ENCODE data around the gene EML3. TPM values are rescaled to one million over a fixed set of nuclear protein-coding genes. Genes with fewer than 3 reads are reported as not detected.
A peak's percentile ranks its signal among the peaks of the same experiment; 100 is the strongest.

EML3 gene
- total and polyA plus RNA-seq, 2 of the 13 experiments (the other 11 are each of a cell fraction or from before 2014, with no cell fraction given): 10.6 to 12.3 TPM

DNA sequence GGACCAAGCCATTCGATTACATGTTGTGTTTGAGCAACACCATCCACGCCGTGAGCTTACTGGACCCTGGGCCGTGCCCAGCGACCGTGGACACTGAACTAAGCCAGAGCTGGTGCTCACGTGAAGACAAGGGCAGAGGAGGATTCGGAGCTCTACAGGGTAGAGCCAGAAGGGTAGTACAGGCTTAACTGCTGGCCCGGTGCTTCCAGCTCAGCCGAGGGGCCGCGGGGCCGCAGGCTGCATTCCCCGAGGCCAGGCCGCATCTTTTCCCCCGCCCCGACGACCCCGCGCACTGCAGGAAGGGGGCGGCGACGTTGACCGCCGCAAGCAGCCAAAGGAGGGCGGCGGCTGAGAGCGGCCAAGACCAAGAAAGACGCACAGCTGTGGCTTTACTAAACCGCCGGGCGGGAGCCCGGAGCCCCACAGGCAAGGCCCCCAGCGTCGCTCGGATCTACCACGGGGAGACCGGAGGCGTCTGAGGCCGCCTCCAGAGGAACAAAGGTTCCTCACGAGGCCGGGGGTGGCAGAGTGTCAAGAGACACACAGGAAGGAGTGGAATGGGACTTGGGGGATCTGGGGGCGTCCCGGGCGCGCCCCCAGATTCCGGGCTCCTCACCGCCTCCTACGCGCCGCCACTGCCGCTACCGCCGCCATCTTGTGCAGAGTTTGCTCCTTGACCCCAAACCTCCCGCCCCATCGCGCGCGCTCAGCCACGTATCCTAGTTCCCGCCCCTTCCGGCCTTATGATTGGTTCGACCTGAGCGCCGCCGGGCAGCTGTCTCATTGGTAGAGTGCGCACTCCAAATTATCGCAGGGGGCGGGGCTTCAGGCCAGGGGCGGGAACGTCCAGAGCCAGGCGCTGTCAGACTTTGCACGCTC, 33.6 kb upstream of the EML3 start, which contains the start of gene GANAB (continued):
- TF ChIP-seq NR0B2 (CRISPR knock-in tag; IDR thresholded peaks at IDR 0.05) (no peak), CREB1 (IDR thresholded peaks at IDR 0.05) (peak; percentile 76), CREB1 (CRISPR knock-in tag; IDR thresholded peaks at IDR 0.05) (peak; percentile 93), POLR2AphosphoS5 (IDR thresholded peaks at IDR 0.05; ENCODE audit: low read depth, low read length) (peak; percentile 93), ZNF121 (CRISPR knock-in tag; IDR thresholded peaks at IDR 0.05) (0 out of 2 replicates have a peak, but pooled peaks have one; percentile 9), GATAD1 (CRISPR knock-in tag; IDR thresholded peaks at IDR 0.05) (peak; percentile 79), KAT8 (CRISPR knock-in tag; IDR thresholded peaks at IDR 0.05) (peak; percentile 91), MYNN (CRISPR knock-in tag; IDR thresholded peaks at IDR 0.05; ENCODE audit: low read depth) (peak; percentile 55; the same call in 1 of the 2 replicates), DPF2 (CRISPR knock-in tag; IDR thresholded peaks at IDR 0.05; ENCODE audit: borderline replicate concordance, low read depth) (no peak), ZKSCAN5 (CRISPR knock-in tag; IDR thresholded peaks at IDR 0.05) (0 out of 2 replicates have a peak, but pooled peaks have one; percentile 55), ZBTB7B (CRISPR knock-in tag; IDR thresholded peaks at IDR 0.05) (0 out of 2 replicates have a peak, but pooled peaks have one; percentile 51), RBM39 (IDR thresholded peaks at IDR 0.05; ENCODE audit: low read depth, low read length, poor library complexity, severe bottlenecking) (peak; percentile 65), ZNF687 (CRISPR knock-in tag; IDR thresholded peaks at IDR 0.05) (peak; percentile 76), ZNF30 (CRISPR knock-in tag; IDR thresholded peaks at IDR 0.05) (peak; percentile 73; the same call in 1 of the 2 replicates), THYN1 (CRISPR knock-in tag; IDR thresholded peaks at IDR 0.05; ENCODE audit: borderline replicate concordance, low read depth) (no peak), ZNF232 (CRISPR knock-in tag; IDR thresholded peaks at IDR 0.05; ENCODE audit: borderline replicate concordance) (0 out of 2 replicates have a peak, but pooled peaks have one; percentile 10), ZNF543 (CRISPR knock-in tag; IDR thresholded peaks at IDR 0.05) (no peak), HOXA3 (CRISPR knock-in tag; IDR thresholded peaks at IDR 0.05) (peak; percentile 74), ZNF563 (CRISPR knock-in tag; IDR thresholded peaks at IDR 0.05) (peak; percentile 89), MAX (IDR thresholded peaks at IDR 0.05) (peak; percentile 42), NONO (IDR thresholded peaks at IDR 0.05) (no peak), NONO (CRISPR knock-in tag; conservative IDR thresholded peaks at IDR 0.05) (peak; percentile 87), SRSF1 (optimal IDR thresholded peaks at IDR 0.05; ENCODE audit: low read depth, low read length) (peak; percentile 91), ZNF773 (CRISPR knock-in tag; IDR thresholded peaks at IDR 0.05; ENCODE audit: borderline replicate concordance) (0 out of 2 replicates have a peak, but pooled peaks have one; percentile 28), NR2C2 (CRISPR knock-in tag; IDR thresholded peaks at IDR 0.05; ENCODE audit: borderline replicate concordance) (peak; percentile 97), ZBTB42 (CRISPR knock-in tag; IDR thresholded peaks at IDR 0.05) (peak; percentile 82; the same call in 1 of the 2 replicates), ZBTB38 (CRISPR knock-in tag; IDR thresholded peaks at IDR 0.05) (peak; percentile 33; the same call in 1 of the 2 replicates)

Measured in HepG2 (cell line).